Gastrocnemius medialis (tissue), 4 donors: ENCODE data around the gene EHD4. TPM values are rescaled to one million over a fixed set of nuclear protein-coding genes. Genes with fewer than 3 reads are reported as not detected.

Experiments
- ATAC-seq, 2 donors: fragments of 150-250 bp; one replicate each; pipeline ENCODE4 v1.9.1; 2016
- DNase-seq, 2 donors: peaks; one replicate each; pipeline ENCODE4 v3.0.0-alpha.2; 2019
- H3K27ac ChIP-seq, 4 donors: fragments of 200-600 bp; sonication (generic); 1 replicate in 1 of 4; 2 replicates in 3 of 4; pipeline ENCODE4 v1.5.1; 2016 to 2018; ENCODE audit warnings: mild to moderate bottlenecking in 2 of 4, moderate library complexity in 1 of 4
- H3K27me3 ChIP-seq, 3 donors: fragments of 200-600 bp; sonication (generic) in 2 of 3; 1 replicate in 1 of 3; 2 replicates in 2 of 3; pipeline versions ENCODE4 v1.5.1 to v1.6.0; 2016 to 2019; ENCODE audit warnings: mild to moderate bottlenecking in 1 of 3, moderate library complexity in 1 of 3
- H3K36me3 ChIP-seq, 2 donors: fragments of 200-600 bp; sonication (generic) in 1 of 2; one replicate each; pipeline ENCODE4 v1.5.1; 2017 to 2018
- H3K4me1 ChIP-seq, 2 donors: fragments of 200-600 bp; sonication (generic) in 1 of 2; one replicate each; pipeline ENCODE4 v1.5.1; 2016 to 2017; ENCODE audit warnings: mild to moderate bottlenecking in 2 of 2
- H3K4me3 ChIP-seq, 4 donors: fragments of 200-600 bp; sonication (generic) in 3 of 4; 1 replicate in 1 of 4; 2 replicates in 3 of 4; pipeline ENCODE4 v1.5.1; 2016 to 2019; ENCODE audit warnings: mild to moderate bottlenecking in 2 of 4
- H3K9me3 ChIP-seq, 3 donors: fragments of 200-600 bp; sonication (generic) in 2 of 3; 1 replicate in 1 of 3; 2 replicates in 2 of 3; pipeline ENCODE4 v1.5.1; 2016 to 2019
- CTCF ChIP-seq, 5 experiments: fragments of 450-650 bp in 3 of 5; fragments of 200-600 bp in 2 of 5; sonication (generic) in 2 of 5; IDR thresholded peaks in 4 of 5; conservative IDR thresholded peaks in 1 of 5; 1 replicate in 4 of 5; 2 replicates in 1 of 5; pipeline ENCODE4 v1.5.1; 2016 to 2019; ENCODE audit warnings: antibody characterized with exemption in 5 of 5, mild to moderate bottlenecking in 3 of 5, moderate library complexity in 3 of 5
- POLR2A ChIP-seq, 2 donors: fragments of 450-650 bp; IDR thresholded peaks; one replicate each; pipeline ENCODE4 v1.6.1; 2017; ENCODE audit warnings: antibody characterized with exemption in 2 of 2, mild to moderate bottlenecking in 2 of 2, moderate library complexity in 2 of 2
- in situ Hi-C, 4 donors: fragments of 200-750 bp; cut with MboI; loops; one replicate each; pipeline versions ENCODE4 v1.15.0 to v1.8.0; 2017; ENCODE audit warnings: low sequenced_read_pairs in 4 of 4
- intact Hi-C: fragments of 100-400 bp; cut with DNase I; formaldehyde crosslinking; loops from one replicate; pipeline ENCODE4 v1.15.1; 2023; ENCODE audit warnings: low total_unique reads
- total RNA-seq, 4 donors: library from RNA; depleted of rRNA; stranded (reverse); fragments of >200 nt; gene quantifications; one replicate each; pipeline versions ENCODE4 v1.1.0 to v1.2.3, GENCODE V29; 2016

The EHD4 gene
- total RNA-seq, 4 donors from 2014 or later = 3.8 to 7.1 (median 4.3) TPM

GRCh38 chr15:41996376-41996775 is 24.0 kb upstream of the EHD4 start:
- H3K9me3 ChIP-seq = no peaks in the 10 kb centered on the region
- ATAC-seq (no peak), DNase-seq (no peak)
- no peak for TF ChIP-seq CTCF (IDR thresholded peaks at IDR 0.05 in 4 of 5, conservative IDR thresholded peaks at IDR 0.05 in 1 of 5)
- TF ChIP-seq POLR2A (IDR thresholded peaks at IDR 0.05) = no peak
- intact Hi-C loops = no loop called here
- H3K4me3 ChIP-seq = no peak overlapping the region
- H3K27me3 ChIP-seq = no peaks in the 10 kb centered on the region
- in situ Hi-C loops = loop anchor here in 2 of 4 donors (5.0 to 10.0 kb wide), 2 partner anchors 58 to 61 kb away; no protein-coding TSS in a partner anchor
- peaks cover 14 to 24% of the 10 kb centered on the region in 2 donors for H3K4me1 ChIP-seq
- no peaks in the 10 kb centered on the region for H3K36me3 ChIP-seq
- H3K27ac ChIP-seq = no peak overlapping the region

GRCh38 chr15:41995476-41995855 is 23.1 kb upstream of the EHD4 start:
- intact Hi-C loops = no loop called here
- Histone ChIP-seq H3K4me1 (peaks cover 14 to 24% of the 10 kb centered on the region in 2 donors), H3K27ac (peak overlapping the region; percentile 2 to 73 (median 69)), H3K4me3 (no peak overlapping the region), H3K9me3 (no peaks in the 10 kb centered on the region), H3K27me3 (no peaks in the 10 kb centered on the region), H3K36me3 (no peaks in the 10 kb centered on the region)
- DNase-seq (peak; percentile 28 to 59), ATAC-seq (peak; percentile 80 to 96)
- in situ Hi-C loops = loop anchor here in 2 of 4 donors (5.0 to 10.0 kb wide), 2 partner anchors 59 to 62 kb away; no protein-coding TSS in a partner anchor
- no peak for TF ChIP-seq POLR2A (IDR thresholded peaks at IDR 0.05)
- no peak for TF ChIP-seq CTCF (IDR thresholded peaks at IDR 0.05 in 4 of 5, conservative IDR thresholded peaks at IDR 0.05 in 1 of 5)

GRCh38 chr15:41994772-41995475 is 22.6 kb upstream of the EHD4 start:
- no peak for DNase-seq
- peak in 1 of 2 donors; percentile 25 for ATAC-seq
- Histone ChIP-seq H3K9me3 (no peaks in the 10 kb centered on the region), H3K4me3 (no peak overlapping the region), H3K36me3 (no peaks in the 10 kb centered on the region), H3K4me1 (peaks cover 14 to 24% of the 10 kb centered on the region in 2 donors), H3K27me3 (no peaks in the 10 kb centered on the region), H3K27ac (peak overlapping the region in 3 of 4 donors; percentile 67 to 73 (median 71))
- in situ Hi-C loops = loop anchor here (5.0 to 10.0 kb wide), 2 partner anchors 60 to 62 kb away; no protein-coding TSS in a partner anchor
- intact Hi-C loops = no loop called here
- TF ChIP-seq CTCF (IDR thresholded peaks at IDR 0.05 in 4 of 5, conservative IDR thresholded peaks at IDR 0.05 in 1 of 5) (no peak), POLR2A (IDR thresholded peaks at IDR 0.05) (no peak)

- in situ Hi-C loops = loop anchor here in 3 of 4 donors (5.0 to 10.0 kb wide), 2 partner anchors 61 to 63 kb away; no protein-coding TSS in a partner anchor
- Histone ChIP-seq H3K36me3 (no peaks in the 10 kb centered on the region), H3K9me3 (no peaks in the 10 kb centered on the region), H3K27ac (peak overlapping the region in 1 of 4 donors; percentile 15), H3K27me3 (no peaks in the 10 kb centered on the region), H3K4me1 (peaks cover 14 to 24% of the 10 kb centered on the region in 2 donors), H3K4me3 (no peak overlapping the region)
- intact Hi-C loops = no loop called here
- ATAC-seq = no peak
- TF ChIP-seq POLR2A (IDR thresholded peaks at IDR 0.05) (no peak), CTCF (IDR thresholded peaks at IDR 0.05 in 4 of 5, conservative IDR thresholded peaks at IDR 0.05 in 1 of 5) (no peak)
- DNase-seq = no peak
These were observed 21.9 kb upstream of the EHD4 start for GRCh38 chr15:41994171-41994650.
